HL-60 (cell line): ENCODE measurements around the gene CAND1.

ENCODE experiments used
- DNase-seq, 2 experiments: peaks; one replicate each; pipeline ENCODE4 v3.0.0-alpha.2; 2010 to 2020; ENCODE audit warnings: low read depth in 1 of 2, low spot score in 1 of 2
- H3K27ac ChIP-seq: fragments of 250-450 bp; sonication (Bioruptor Pico); replicated peaks from 2 replicates; pipeline ENCODE4 v1.5.1; 2020; ENCODE audit warnings: mild to moderate bottlenecking, moderate library complexity
- H3K27me3 ChIP-seq: fragments of 250-450 bp; sonication (Bioruptor Pico); 2 replicates; pipeline ENCODE4 v1.5.1; 2021; ENCODE audit warnings: mild to moderate bottlenecking, moderate library complexity; ENCODE audit not compliant: insufficient read depth, poor library complexity, severe bottlenecking
- H3K4me3 ChIP-seq: replicated peaks from 2 replicates; pipeline ENCODE4 v1.5.1; 2011; ENCODE audit warnings: mild to moderate bottlenecking, control low read depth, low read length; ENCODE audit not compliant: insufficient read depth
- GABPA ChIP-seq: IDR thresholded peaks from 2 replicates; pipeline ENCODE4 v1.6.1; 2012; ENCODE audit warnings: low read depth
- POLR2AphosphoS5 ChIP-seq: IDR thresholded peaks from 2 replicates; pipeline ENCODE4 v1.6.1; 2012; ENCODE audit warnings: low read depth
- SPI1 ChIP-seq: IDR thresholded peaks from 2 replicates; pipeline ENCODE4 v1.6.1; 2012; ENCODE audit warnings: low read depth, mild to moderate bottlenecking, borderline replicate concordance
- TF ChIP-seq, protein P1 (sequence below): IDR thresholded peaks from one replicate; pipeline ENCODE4 v1.5.1; 2011; ENCODE audit warnings: low read length, control low read depth, inconsistent platforms; ENCODE audit not compliant: insufficient read depth
- TF ChIP-seq, protein P2 (sequence below): IDR thresholded peaks from 2 replicates; pipeline ENCODE4 v1.6.1; 2012; ENCODE audit warnings: low read depth; ENCODE audit not compliant: insufficient replicate concordance

CAND1 gene

DNA sequence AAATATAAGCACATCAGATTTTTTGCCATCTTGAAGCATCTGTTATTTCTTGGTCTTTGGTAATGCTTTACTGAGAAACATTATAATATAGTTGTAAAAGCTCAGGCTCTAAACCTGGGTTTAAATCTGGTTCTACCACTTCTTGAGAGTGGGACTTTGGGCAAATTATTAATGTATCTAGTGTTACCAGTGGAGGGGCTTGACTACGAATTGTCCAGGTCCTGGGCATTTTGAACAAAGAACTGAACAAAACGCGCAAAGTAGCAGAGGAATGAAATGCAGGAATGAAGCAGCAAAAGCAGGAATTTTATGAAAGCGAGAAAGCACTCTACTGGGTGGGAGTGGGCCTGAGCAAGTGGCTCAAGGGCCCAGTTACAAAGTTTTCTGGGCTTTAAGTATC lies 50.8 kb downstream of the CAND1 start:
- TF ChIP-seq, protein P1, sequence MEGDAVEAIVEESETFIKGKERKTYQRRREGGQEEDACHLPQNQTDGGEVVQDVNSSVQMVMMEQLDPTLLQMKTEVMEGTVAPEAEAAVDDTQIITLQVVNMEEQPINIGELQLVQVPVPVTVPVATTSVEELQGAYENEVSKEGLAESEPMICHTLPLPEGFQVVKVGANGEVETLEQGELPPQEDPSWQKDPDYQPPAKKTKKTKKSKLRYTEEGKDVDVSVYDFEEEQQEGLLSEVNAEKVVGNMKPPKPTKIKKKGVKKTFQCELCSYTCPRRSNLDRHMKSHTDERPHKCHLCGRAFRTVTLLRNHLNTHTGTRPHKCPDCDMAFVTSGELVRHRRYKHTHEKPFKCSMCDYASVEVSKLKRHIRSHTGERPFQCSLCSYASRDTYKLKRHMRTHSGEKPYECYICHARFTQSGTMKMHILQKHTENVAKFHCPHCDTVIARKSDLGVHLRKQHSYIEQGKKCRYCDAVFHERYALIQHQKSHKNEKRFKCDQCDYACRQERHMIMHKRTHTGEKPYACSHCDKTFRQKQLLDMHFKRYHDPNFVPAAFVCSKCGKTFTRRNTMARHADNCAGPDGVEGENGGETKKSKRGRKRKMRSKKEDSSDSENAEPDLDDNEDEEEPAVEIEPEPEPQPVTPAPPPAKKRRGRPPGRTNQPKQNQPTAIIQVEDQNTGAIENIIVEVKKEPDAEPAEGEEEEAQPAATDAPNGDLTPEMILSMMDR = no peak
- Histone ChIP-seq H3K27me3 (no peaks in the 10 kb centered on the region), H3K27ac (no peak overlapping the region), H3K4me3 (no peak overlapping the region)
- no peak for DNase-seq

DNA sequence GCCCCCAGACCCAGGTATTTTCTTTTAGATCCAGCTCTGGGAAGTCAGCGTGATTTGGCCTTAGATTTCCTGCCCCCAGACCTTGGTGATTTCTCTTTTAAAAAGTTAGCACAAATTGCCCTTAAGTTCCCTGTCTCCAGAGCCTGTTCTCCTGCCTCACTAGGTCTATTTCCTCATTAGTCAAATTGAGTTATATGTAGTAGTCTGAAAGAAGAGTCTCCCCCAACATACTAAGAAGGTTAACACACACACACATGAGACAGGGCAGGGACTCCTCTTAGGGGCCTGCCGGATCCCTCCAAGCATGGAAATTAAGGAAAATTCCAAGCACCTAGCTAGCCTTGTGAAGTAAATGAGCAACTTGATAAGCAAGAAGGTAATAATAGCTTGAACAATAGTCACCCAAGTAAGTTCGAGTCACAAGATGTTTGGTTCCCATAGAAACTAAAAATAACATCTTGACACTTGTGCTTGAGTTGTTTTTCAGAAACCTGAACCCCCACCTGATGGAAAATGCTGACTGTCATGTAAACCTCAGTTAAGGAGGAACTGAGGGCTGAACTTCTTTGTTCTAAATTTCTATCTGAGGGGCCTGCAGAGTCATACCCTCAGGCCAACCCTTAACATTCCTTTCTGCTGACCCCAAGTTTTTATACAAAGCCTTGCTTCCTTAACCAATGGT lies 51.6 kb downstream of the CAND1 start:
- H3K27me3 ChIP-seq = no peaks in the 10 kb centered on the region
- no peak for DNase-seq
- TF ChIP-seq, protein P1 = no peak
- no peak for TF ChIP-seq POLR2AphosphoS5
- TF ChIP-seq GABPA = no peak
- TF ChIP-seq, protein P2, sequence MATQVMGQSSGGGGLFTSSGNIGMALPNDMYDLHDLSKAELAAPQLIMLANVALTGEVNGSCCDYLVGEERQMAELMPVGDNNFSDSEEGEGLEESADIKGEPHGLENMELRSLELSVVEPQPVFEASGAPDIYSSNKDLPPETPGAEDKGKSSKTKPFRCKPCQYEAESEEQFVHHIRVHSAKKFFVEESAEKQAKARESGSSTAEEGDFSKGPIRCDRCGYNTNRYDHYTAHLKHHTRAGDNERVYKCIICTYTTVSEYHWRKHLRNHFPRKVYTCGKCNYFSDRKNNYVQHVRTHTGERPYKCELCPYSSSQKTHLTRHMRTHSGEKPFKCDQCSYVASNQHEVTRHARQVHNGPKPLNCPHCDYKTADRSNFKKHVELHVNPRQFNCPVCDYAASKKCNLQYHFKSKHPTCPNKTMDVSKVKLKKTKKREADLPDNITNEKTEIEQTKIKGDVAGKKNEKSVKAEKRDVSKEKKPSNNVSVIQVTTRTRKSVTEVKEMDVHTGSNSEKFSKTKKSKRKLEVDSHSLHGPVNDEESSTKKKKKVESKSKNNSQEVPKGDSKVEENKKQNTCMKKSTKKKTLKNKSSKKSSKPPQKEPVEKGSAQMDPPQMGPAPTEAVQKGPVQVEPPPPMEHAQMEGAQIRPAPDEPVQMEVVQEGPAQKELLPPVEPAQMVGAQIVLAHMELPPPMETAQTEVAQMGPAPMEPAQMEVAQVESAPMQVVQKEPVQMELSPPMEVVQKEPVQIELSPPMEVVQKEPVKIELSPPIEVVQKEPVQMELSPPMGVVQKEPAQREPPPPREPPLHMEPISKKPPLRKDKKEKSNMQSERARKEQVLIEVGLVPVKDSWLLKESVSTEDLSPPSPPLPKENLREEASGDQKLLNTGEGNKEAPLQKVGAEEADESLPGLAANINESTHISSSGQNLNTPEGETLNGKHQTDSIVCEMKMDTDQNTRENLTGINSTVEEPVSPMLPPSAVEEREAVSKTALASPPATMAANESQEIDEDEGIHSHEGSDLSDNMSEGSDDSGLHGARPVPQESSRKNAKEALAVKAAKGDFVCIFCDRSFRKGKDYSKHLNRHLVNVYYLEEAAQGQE = no peak
- no peak for TF ChIP-seq SPI1
- H3K27ac ChIP-seq = no peak overlapping the region
- no peak overlapping the region for H3K4me3 ChIP-seq

DNA sequence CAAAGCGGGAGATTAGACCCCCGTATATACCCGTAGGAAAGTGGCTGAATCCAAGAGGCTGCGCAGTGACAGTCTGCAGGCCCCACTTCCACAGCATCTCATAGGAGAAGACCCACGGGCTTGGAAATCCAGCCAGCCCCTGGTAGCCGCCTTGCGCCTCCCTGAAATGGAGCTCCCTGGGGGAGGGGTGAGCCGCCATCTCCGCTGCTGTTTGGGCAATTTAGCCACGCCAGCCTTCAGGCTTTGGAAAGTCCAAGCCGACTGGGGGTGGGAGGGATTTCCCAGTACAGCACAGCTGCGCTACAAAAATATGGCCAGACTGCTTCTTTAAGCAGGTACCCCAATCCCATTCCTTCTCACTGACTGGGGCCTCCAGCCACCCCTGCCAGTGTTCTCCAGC lies 53.4 kb downstream of the CAND1 start:
- Histone ChIP-seq H3K27me3 (no peaks in the 10 kb centered on the region), H3K4me3 (no peak overlapping the region), H3K27ac (no peak overlapping the region)
- TF ChIP-seq, protein P1 = no peak
- no peak for TF ChIP-seq POLR2AphosphoS5
- TF ChIP-seq, protein P2 = no peak
- TF ChIP-seq SPI1 = no peak
- TF ChIP-seq GABPA = no peak
- no peak for DNase-seq

DNA sequence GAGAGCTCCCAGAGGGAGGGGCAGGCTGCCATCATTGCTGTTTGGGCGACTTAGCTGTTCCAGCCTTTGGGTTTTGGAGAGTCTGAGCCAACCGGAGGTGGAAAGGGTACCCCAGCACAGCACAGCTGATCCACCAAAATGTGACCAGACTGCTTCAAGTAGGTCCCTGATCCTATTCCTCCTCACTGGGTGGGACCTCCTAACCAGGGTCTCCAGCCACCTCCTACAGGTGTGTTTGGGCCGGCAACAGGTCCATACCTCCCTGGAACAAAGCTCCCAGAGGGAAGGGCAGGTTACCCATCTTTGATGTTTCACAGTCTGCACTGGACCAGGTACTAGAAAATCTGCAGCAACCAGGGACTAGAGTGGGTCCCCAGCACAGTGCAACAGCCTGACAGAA lies 53.8 kb downstream of the CAND1 start:
- DNase-seq = no peak
- no peak for TF ChIP-seq GABPA
- no peak for TF ChIP-seq SPI1
- no peak; the same call in 1 of the 2 replicates for TF ChIP-seq POLR2AphosphoS5
- TF ChIP-seq, protein P1 = no peak
- TF ChIP-seq, protein P2 = no peak
- H3K27ac ChIP-seq = no peak overlapping the region
- H3K4me3 ChIP-seq = no peak overlapping the region
- no peaks in the 10 kb centered on the region for H3K27me3 ChIP-seq
